ENCODE data around the gene ZFP62. TPM values are rescaled to one million over a fixed set of nuclear protein-coding genes. Genes with fewer than 3 reads are reported as not detected.

ZFP62 gene
- total RNA-seq, 2 donors from 2014 or later: 13.5 to 27.9 TPM

- DNase-seq (ENCODE audit: low spot score in 2 of 2) (no peak), ATAC-seq (no peak)
- peaks cover 13 to 16% of the 10 kb centered on the region in 2 donors for H3K36me3 Mint-ChIP-seq
- H3K27ac Mint-ChIP-seq: peak overlapping the region in 1 of 2 donors; percentile 77
- H3K9me3 Mint-ChIP-seq: peaks cover 0 to 4% of the 10 kb centered on the region in 2 donors
Observed at GRCh38 chr5:180824630-180825476, 36.2 kb downstream of the ZFP62 start.

GRCh38 chr5:180823940-180824629, 37.0 kb downstream of the ZFP62 start:
- Mint-ChIP-seq H3K9me3 (peaks cover 0 to under 1% of the 10 kb centered on the region in 2 donors), H3K36me3 (peaks cover 6 to 9% of the 10 kb centered on the region in 2 donors), H3K27ac (no peak overlapping the region)
- ATAC-seq: no peak
- no peak for DNase-seq (ENCODE audit: low spot score in 2 of 2)

DNA sequence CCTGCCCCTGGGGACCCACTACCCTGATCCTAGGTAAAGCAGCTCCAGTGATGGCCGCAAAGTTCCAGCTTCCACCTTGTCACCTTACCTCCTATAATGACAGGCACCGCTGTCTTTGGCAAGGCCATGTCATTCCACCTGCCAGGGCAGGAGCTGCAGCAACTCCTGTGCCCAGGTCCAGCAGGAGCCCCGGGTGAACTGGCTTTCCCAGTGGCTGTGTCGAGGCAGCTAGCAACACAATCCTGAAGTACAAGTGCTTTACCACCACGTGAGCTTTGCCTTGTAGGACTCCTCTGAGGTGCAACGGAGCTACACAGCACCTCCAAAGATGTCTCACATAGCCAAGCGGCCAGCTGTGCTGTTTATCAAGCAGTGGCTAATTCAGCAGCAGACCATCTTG, 37.7 kb downstream of the ZFP62 start:
- H3K9me3 Mint-ChIP-seq: no peaks in the 10 kb centered on the region
- no peak for ATAC-seq
- H3K36me3 Mint-ChIP-seq: peaks cover 4 to 5% of the 10 kb centered on the region in 2 donors
- no peak overlapping the region for H3K27ac Mint-ChIP-seq
- DNase-seq (ENCODE audit: low spot score in 2 of 2): no peak

DNA sequence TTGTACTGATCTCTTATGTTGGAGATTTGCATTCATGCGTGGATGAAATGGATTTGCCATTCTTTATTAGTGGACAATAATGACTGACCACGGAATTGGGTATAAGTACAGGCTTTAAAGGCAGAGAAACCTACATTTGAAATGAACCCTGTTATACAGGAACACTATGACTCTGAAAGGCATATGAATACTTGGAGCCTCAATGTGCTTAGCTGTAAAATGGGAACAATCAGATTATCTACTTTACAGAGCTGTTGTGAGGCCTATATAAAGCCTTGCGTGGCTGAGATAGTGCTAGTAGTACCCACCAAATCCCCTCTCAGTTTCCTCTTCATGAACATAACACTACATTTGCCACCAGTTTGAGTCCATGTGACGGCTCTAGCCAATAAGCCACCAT, 39.5 kb downstream of the ZFP62 start:
- Mint-ChIP-seq H3K36me3 (peaks cover 0 to 4% of the 10 kb centered on the region in 2 donors), H3K9me3 (no peaks in the 10 kb centered on the region), H3K27ac (no peak overlapping the region)
- ATAC-seq: no peak
- DNase-seq (ENCODE audit: low spot score in 2 of 2): no peak

GRCh38 chr5:180820788-180821321, 40.2 kb downstream of the ZFP62 start:
- no peak for DNase-seq (ENCODE audit: low spot score in 2 of 2)
- Mint-ChIP-seq H3K9me3 (no peaks in the 10 kb centered on the region), H3K27ac (no peak overlapping the region), H3K36me3 (no peaks in the 10 kb centered on the region)
- ATAC-seq: peak in 1 of 2 donors; percentile 22

DNA sequence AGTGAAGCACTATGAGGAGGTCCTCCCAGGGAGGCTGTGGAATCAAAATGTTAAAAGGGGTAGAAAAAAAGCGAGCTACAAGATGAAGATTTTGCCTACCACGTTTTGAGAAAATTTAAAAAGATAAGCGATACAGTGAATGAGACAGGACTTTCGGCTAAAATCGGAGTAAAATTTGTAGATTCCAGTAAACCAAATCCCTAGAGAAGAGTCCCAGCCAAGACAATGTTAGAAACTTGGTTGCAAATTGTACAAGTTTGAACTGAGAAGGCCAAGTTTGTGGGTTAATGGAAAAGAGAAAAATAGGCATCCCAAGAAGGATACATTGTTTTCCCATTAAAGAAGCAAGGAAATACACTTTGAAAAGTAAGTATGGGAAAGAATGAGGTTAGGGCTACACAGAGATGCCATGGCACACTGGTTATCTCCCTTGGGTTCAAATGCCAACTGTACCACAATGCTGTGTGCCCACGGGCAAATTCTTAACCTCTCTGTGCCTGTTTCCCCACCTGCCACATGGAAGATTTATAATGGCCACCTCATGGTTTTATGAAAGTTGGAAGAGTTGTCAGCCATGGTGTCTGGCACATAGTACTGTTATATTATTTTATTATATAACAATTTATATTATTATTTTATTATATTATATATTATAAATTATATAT, 42.3 kb downstream of the ZFP62 start:
- no peak for DNase-seq (ENCODE audit: low spot score in 2 of 2)
- no peak for ATAC-seq
- H3K36me3 Mint-ChIP-seq: no peaks in the 10 kb centered on the region
- no peak overlapping the region for H3K27ac Mint-ChIP-seq
- no peaks in the 10 kb centered on the region for H3K9me3 Mint-ChIP-seq

DNA sequence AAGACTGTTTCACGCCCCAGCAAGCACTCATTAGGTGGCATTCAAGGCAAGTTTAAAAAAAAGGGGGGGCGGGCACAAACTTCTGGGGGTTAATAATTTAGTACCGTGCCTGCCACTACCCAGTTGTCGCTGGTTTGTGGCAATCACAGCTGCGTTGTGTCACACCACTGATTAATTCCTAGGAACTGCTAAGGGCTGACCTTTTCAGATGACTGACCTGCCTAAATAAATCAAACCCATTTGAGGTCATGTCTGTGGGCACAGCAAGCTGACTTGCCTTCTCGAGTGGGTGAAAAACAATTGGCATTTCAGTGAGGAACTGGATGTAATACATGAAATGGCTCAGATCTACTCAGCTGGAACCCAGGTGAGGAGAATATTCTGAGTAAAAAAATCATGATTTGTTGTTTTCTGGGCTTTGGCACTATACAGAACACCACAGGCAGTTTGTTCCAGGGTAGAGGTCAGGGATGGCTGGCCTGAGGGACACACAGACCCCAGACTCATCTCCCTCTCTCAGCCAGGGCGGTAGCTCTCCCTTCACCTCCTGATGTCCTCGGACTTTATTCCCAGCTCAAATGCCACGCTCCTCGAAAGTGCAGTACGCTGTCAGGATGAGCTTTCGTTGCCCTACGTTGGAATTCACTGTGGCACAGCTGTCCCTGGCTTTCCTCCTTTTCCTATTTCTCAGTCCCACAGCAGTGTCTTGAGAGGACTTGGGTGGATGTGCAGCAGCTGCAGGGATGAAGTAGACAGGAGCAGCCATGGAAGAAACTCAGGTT, 43.0 kb downstream of the ZFP62 start:
- DNase-seq (ENCODE audit: low spot score in 2 of 2) (no peak), ATAC-seq (peak in 1 of 2 donors; percentile 56)
- Mint-ChIP-seq H3K27ac (no peak overlapping the region), H3K9me3 (no peaks in the 10 kb centered on the region), H3K36me3 (no peaks in the 10 kb centered on the region)

- peak overlapping the region; percentile 71 to 83 for H3K27ac Mint-ChIP-seq
- no peaks in the 10 kb centered on the region for H3K36me3 Mint-ChIP-seq
- peak in 1 of 2 donors; percentile 24 for ATAC-seq
- no peaks in the 10 kb centered on the region for H3K9me3 Mint-ChIP-seq
- no peak for DNase-seq (ENCODE audit: low spot score in 2 of 2)
Observed at GRCh38 chr5:180816608-180817534, 44.2 kb downstream of the ZFP62 start.

- DNase-seq (ENCODE audit: low spot score in 2 of 2) (no peak), ATAC-seq (no peak)
- Mint-ChIP-seq H3K36me3 (no peaks in the 10 kb centered on the region), H3K27ac (no peak overlapping the region), H3K9me3 (no peaks in the 10 kb centered on the region)
Observed at GRCh38 chr5:180815293-180815917, 45.7 kb downstream of the ZFP62 start.

GRCh38 chr5:180813420-180813819, 47.7 kb downstream of the ZFP62 start:
- Mint-ChIP-seq H3K36me3 (peaks cover 10 to 11% of the 10 kb centered on the region in 2 donors), H3K9me3 (no peaks in the 10 kb centered on the region), H3K27ac (peak overlapping the region in 1 of 2 donors; percentile 71)
- ATAC-seq: no peak
- peak in 1 of 2 donors; percentile 43 for DNase-seq (ENCODE audit: low spot score in 2 of 2)

- ATAC-seq (no peak), DNase-seq (ENCODE audit: low spot score in 2 of 2) (peak in 1 of 2 donors; percentile 41)
- peak overlapping the region; percentile 93 to 95 for H3K27ac Mint-ChIP-seq
- H3K36me3 Mint-ChIP-seq: peaks cover 28% of the 10 kb centered on the region in 2 donors
- H3K9me3 Mint-ChIP-seq: no peaks in the 10 kb centered on the region
Observed at GRCh38 chr5:180811623-180812124, 49.4 kb downstream of the ZFP62 start.

GRCh38 chr5:180810959-180811622, 50.0 kb downstream of the ZFP62 start:
- Mint-ChIP-seq H3K9me3 (no peaks in the 10 kb centered on the region), H3K36me3 (peaks cover 34% of the 10 kb centered on the region in 2 donors), H3K27ac (peak overlapping the region; percentile 93 to 95)
- DNase-seq (ENCODE audit: low spot score in 2 of 2) (peak in 1 of 2 donors; percentile 28), ATAC-seq (no peak)

DNA sequence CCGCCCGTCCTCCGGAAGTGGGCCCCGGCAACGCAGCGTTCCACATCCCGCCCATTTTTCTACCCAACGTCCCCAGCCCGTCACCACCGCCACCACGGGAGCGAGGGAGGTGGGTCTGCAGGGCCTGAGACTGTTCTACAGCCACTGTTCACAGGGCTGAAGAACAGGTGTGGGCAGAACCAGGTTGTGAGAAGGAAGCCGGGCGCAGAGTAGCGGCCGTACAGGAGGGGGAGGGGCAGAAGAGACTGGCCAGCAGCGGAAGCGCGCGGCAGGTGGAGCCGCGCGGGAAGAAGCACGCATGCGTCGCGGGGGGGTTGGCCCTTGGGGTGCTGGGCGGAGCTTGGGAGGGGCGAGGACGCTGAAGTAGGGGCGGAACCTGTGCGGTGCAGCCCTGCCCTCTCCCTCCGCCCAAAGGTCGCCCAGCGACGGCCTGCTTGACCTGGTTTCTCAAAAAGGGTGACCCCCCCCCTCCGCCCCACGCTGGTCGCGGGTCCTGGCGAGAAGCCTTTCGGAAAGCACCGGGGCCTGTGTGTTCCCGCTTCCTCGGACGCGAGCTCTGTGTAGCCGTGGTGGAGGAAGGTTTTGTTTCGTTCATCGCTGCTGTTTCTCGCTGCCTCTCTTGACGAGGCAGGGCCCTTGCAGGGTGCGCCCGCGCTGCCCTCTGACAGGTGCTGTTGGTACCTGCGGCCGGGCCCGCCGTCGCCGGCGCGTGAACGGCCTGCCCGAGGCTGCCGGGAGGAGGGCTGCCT, 50.7 kb downstream of the ZFP62 start:
- no peaks in the 10 kb centered on the region for H3K9me3 Mint-ChIP-seq
- peaks cover 35 to 41% of the 10 kb centered on the region in 2 donors for H3K36me3 Mint-ChIP-seq
- peak; percentile 94 to 96 for DNase-seq (ENCODE audit: low spot score in 2 of 2)
- peak overlapping the region; percentile 93 to 99 for H3K27ac Mint-ChIP-seq
- peak; percentile 80 to 82 for ATAC-seq

Measured in activated naive CD4-positive, alpha-beta T cell treated with anti-CD3 and anti-CD28 coated beads, Interleukin-2, amount 50 U/mL, for 72 hours (primary cell).